Heart left ventricle (tissue), 16 donors: ENCODE results near the gene LRG1. TPM values are rescaled to one million over a fixed set of nuclear protein-coding genes. Genes with fewer than 3 reads are reported as not detected.
"Not testable (repeated sequence)": the region's sequence is repeated elsewhere in the genome, so short reads cannot be mapped to it uniquely, and the experiment has no call there.

Source experiments
- ATAC-seq, 4 donors: fragments of 200-7000 bp; cut with Tn5 transposase; one replicate each; pipeline ENCODE4 v1.9.1; 2020 to 2022; ENCODE audit warnings: moderate library complexity in 4 of 4, mild to moderate bottlenecking in 3 of 4, moderate number of reproducible peaks in 1 of 4
- DNase-seq, 5 donors: peaks; one replicate each; pipeline ENCODE4 v3.0.0-alpha.2; 2020
- H3K27ac ChIP-seq, 12 donors: fragments of 200-600 bp; sonication (generic) in 4 of 12; one replicate each; pipeline versions ENCODE4 v1.5.0 to v1.8.0; 2016 to 2022; ENCODE audit warnings: mild to moderate bottlenecking in 2 of 12
- H3K27me3 ChIP-seq, 9 donors: fragments of 200-600 bp; sonication (generic) in 2 of 9; one replicate each; pipeline versions ENCODE4 v1.5.1 to v1.8.0; 2016 to 2022; ENCODE audit warnings: mild to moderate bottlenecking in 3 of 9
- H3K36me3 ChIP-seq, 9 donors: fragments of 200-600 bp; sonication (generic) in 2 of 9; one replicate each; pipeline versions ENCODE4 v1.5.0 to v1.8.0; 2018 to 2022; ENCODE audit warnings: mild to moderate bottlenecking in 2 of 9
- H3K4me1 ChIP-seq, 12 donors: fragments of 200-600 bp; sonication (generic) in 4 of 12; one replicate each; pipeline versions ENCODE4 v1.5.0 to v1.8.0; 2016 to 2022; ENCODE audit warnings: mild to moderate bottlenecking in 3 of 12
- H3K4me3 ChIP-seq, 12 donors: fragments of 200-600 bp; sonication (generic) in 4 of 12; one replicate each; pipeline versions ENCODE4 v1.5.0 to v1.8.0; 2017 to 2022; ENCODE audit warnings: mild to moderate bottlenecking in 9 of 12, moderate library complexity in 4 of 12
- H3K9me3 ChIP-seq, 12 donors: fragments of 200-600 bp; sonication (generic) in 4 of 12; one replicate each; pipeline versions ENCODE4 v1.5.0 to v1.8.0; 2016 to 2022; ENCODE audit warnings: mild to moderate bottlenecking in 1 of 12
- POLR2A ChIP-seq, 2 donors: fragments of 450-650 bp; IDR thresholded peaks; one replicate each; pipeline ENCODE4 v1.6.1; 2017; ENCODE audit warnings: antibody characterized with exemption in 2 of 2, mild to moderate bottlenecking in 2 of 2, moderate library complexity in 2 of 2
- WGBS, 4 donors: extraction: QIAGEN DNeasy Blood & Tissue Kit in 2 of 4; methylation state at CpG; one replicate each; pipeline versions ENCODE4 v1.1.5 to v1.1.7; 2013 to 2018; 5-methylcytosine and 5-hydroxymethylcytosine counted together
- intact Hi-C, 10 donors: fragments of 100-400 bp; cut with DNase I; formaldehyde crosslinking; loops; one replicate each; pipeline versions ENCODE4 v1.11.1 to v1.14.2; 2022
- polyA plus RNA-seq, 2 donors: library from polyadenylated mRNA; stranded (reverse); fragments of 200-250 nt; gene quantifications; one replicate each; pipeline ENCODE4 v1.2.3, GENCODE V29; 2013
- total RNA-seq, 9 donors: library from RNA; depleted of rRNA in 2 of 9; stranded (reverse); fragments of >200 nt in 2 of 9; fragmentation: NEBNext Ultra II Directional in 3 of 9; extraction: Animal tissue kit (Norgen Biotek cat#: 25700) in 3 of 9; gene quantifications; one replicate each; pipeline versions ENCODE4 v1.1.0 to v1.2.4, GENCODE V29; 2016 to 2023
- TF ChIP-seq, protein P1 (sequence below), 12 donors: fragments of 200-600 bp; sonication (generic) in 4 of 12; IDR thresholded peaks; one replicate each; pipeline versions ENCODE4 v1.5.0 to v1.8.0; 2018 to 2022; ENCODE audit warnings: antibody characterized with exemption in 12 of 12, mild to moderate bottlenecking in 5 of 12
- donor health status: ischemic (EF 13 %, LVEDD 7.1; RV severe dilation, severe dysfunction).
- donor health status: healthy with polysubstance abuse.
- donor health status: DM: no; HTN: yes; CAD: no.
- donor health status: DM: no; HTN: no; CAD: no.
- donor health status: ischemic (EF 25% LVEDD 6.9; RV normal size, moderate dysfunction).
- donor health status: ischemic (EF 25% LVEDD 5.7; RV mildly dilated, moderate dysfunction).
- donor health status: healthy.
- donor health status: DM: yes; HTN: yes; CAD: no.
- donor health status: ischemic (EF 35%, LVEDD 5.7; RV mildly dilated, moderate dysfunction).
- donor health status: nonischemic (EF 11% LVEDD 7.7; RV severe dilation, severe dysfunction).
- donor health status: DM: yes; HTN: yes; CAD: no.
- donor health status: PGD.
- donor health status: ischemic (EF 29% LVEDD 5.4; RV normal size, mild dysfunction).
- donor health status: nonischemic (EF 23%, LVEDD 6.1; RV moderate dilation, normal function).

The LRG1 gene
- total and polyA plus RNA-seq, 11 donors, result 0.15 to 1.7 (median 0.35) TPM

GRCh38 chr19:4528843-4529242 lies 11.0 kb downstream of the LRG1 start:
- 61 to 75% (median 71%) methylated on average over 15 of the region's 15 CpGs for WGBS, 4 donors
- intact Hi-C loops, result loop anchor here in 5 of 10 donors (10.0 kb wide), 2 partner anchors 254 to 264 kb away; partner anchors contain the start of gene SHD (in 2 of the 5)
- Histone ChIP-seq H3K36me3 (peaks cover 0 to 4% (median 0%) of the 10 kb centered on the region in 9 donors), H3K27me3 (no peaks in the 10 kb centered on the region), H3K9me3 (no peaks in the 10 kb centered on the region), H3K27ac (no peak overlapping the region), H3K4me3 (no peak overlapping the region), H3K4me1 (peaks cover 0 to 10% (median 0%) of the 10 kb centered on the region in 12 donors)
- DNase-seq (no peak), ATAC-seq (no peak)
- TF ChIP-seq, protein P1, sequence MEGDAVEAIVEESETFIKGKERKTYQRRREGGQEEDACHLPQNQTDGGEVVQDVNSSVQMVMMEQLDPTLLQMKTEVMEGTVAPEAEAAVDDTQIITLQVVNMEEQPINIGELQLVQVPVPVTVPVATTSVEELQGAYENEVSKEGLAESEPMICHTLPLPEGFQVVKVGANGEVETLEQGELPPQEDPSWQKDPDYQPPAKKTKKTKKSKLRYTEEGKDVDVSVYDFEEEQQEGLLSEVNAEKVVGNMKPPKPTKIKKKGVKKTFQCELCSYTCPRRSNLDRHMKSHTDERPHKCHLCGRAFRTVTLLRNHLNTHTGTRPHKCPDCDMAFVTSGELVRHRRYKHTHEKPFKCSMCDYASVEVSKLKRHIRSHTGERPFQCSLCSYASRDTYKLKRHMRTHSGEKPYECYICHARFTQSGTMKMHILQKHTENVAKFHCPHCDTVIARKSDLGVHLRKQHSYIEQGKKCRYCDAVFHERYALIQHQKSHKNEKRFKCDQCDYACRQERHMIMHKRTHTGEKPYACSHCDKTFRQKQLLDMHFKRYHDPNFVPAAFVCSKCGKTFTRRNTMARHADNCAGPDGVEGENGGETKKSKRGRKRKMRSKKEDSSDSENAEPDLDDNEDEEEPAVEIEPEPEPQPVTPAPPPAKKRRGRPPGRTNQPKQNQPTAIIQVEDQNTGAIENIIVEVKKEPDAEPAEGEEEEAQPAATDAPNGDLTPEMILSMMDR (IDR thresholded peaks at IDR 0.05), result no peak
- no peak for TF ChIP-seq POLR2A (IDR thresholded peaks at IDR 0.05)

DNA sequence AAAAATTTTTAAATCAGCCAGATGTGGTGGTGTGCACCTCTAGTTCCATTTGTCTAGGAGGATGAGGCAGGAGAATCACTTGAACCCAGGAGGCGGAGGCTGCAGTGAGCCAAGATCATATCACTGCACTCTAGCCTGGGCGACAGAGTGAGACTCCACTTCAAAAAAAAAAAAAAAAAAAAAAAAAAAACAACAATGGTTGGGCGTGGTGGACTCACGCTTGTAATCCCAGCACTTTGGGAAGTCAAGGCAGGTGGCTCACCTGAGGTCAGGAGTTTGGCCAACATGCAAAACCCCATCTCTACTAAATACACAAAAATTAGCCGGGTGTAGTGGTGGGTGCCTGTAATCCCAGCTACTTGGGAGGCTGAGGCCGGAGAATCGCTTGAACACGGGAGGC lies 12.5 kb downstream of the LRG1 start:
- DNase-seq, ATAC-seq, H3K27ac ChIP-seq, H3K4me1 ChIP-seq, H3K36me3 ChIP-seq, H3K9me3 ChIP-seq, H3K27me3 ChIP-seq, H3K4me3 ChIP-seq: not testable (repeated sequence)
- 80 to 90% (median 86%) methylated on average over 8 of the region's 8 CpGs for WGBS, 4 donors
- intact Hi-C loops, result loop anchor here in 5 of 10 donors (10.0 kb wide), 2 partner anchors 253 to 263 kb away; partner anchors contain the start of gene SHD (in 2 of the 5)

DNA sequence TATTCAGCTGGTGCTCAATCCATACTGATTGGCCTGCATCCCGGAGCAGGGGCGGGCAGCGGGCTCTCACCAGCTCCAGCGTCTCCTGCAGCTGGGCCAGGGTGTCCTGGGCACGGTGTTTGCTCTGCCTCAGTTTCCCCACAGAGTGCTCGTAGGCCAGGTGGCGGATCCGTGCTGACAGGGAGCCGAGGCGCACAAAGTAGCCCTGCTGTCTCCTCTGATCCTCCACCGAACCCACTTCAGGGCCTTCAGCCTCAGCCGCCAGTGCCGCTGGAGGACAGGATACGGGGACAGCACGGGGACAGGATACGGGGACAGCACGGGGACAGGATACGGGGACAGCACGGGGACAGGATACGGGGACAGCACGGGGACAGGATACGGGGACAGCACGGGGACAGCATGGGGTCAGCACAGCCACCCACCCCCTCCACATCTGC lies 14.3 kb downstream of the LRG1 start:
- Histone ChIP-seq H3K9me3 (no peaks in the 10 kb centered on the region), H3K27me3 (no peaks in the 10 kb centered on the region), H3K27ac (no peak overlapping the region), H3K4me1 (peaks cover 0 to 4% (median 0%) of the 10 kb centered on the region in 12 donors), H3K4me3 (peak overlapping the region in 1 of 12 donors; percentile 15), H3K36me3 (peaks cover 0 to 7% (median 0%) of the 10 kb centered on the region in 9 donors)
- intact Hi-C loops, result loop anchor here in 5 of 10 donors (10.0 kb wide), 2 partner anchors 251 to 261 kb away; partner anchors contain the start of gene SHD (in 2 of the 5)
- TF ChIP-seq, protein P1 (IDR thresholded peaks at IDR 0.05), result no peak
- no peak for TF ChIP-seq POLR2A (IDR thresholded peaks at IDR 0.05)
- 51 to 71% (median 63%) methylated on average over 14 to 23 of the region's 23 CpGs for WGBS, 4 donors
- DNase-seq, result peak in 1 of 5 donors; percentile 14
- ATAC-seq, result peak in 1 of 4 donors; percentile 10

GRCh38 chr19:4524808-4525562 lies 14.9 kb downstream of the LRG1 start:
- Histone ChIP-seq H3K27me3 (no peaks in the 10 kb centered on the region), H3K9me3 (no peaks in the 10 kb centered on the region), H3K36me3 (peaks cover 0 to 7% (median 0%) of the 10 kb centered on the region in 9 donors), H3K4me3 (peak overlapping the region in 1 of 12 donors; percentile 15), H3K27ac (no peak overlapping the region), H3K4me1 (peaks cover 0 to 5% (median under 1%) of the 10 kb centered on the region in 12 donors)
- TF ChIP-seq POLR2A (IDR thresholded peaks at IDR 0.05), result no peak
- TF ChIP-seq, protein P1 (IDR thresholded peaks at IDR 0.05), result peak; percentile 61 to 79 (median 72)
- peak in 4 of 5 donors; percentile 43 to 71 (median 54) for DNase-seq
- peak in 3 of 4 donors; percentile 46 to 60 (median 58) for ATAC-seq
- 67 to 73% (median 72%) methylated on average over 23 of the region's 23 CpGs for WGBS, 4 donors
- intact Hi-C loops, result loop anchor here in 5 of 10 donors (10.0 kb wide), 2 partner anchors 250 to 260 kb away; partner anchors contain the start of gene SHD (in 2 of the 5)
